OCI-LY7 (cell line): ENCODE measurements around the gene GHRHR. TPM values are rescaled to one million over a fixed set of nuclear protein-coding genes. Genes with fewer than 3 reads are reported as not detected.

Experiments used
- BruUV-seq: library from RNA; stranded (reverse); fragments of 400-500 nt; replicated peaks from 2 replicates; lab custom pipeline; 2021; lab: Mats Ljungman, UMichigan
- CTCF ChIA-PET: fragments of 300-600 bp; sonication (Branson Sonifier 250); formaldehyde crosslinking; loops from one replicate; lab custom pipeline; 2022; ENCODE audit warnings: antibody characterized with exemption; ENCODE audit not compliant: unreplicated experiment; lab: Charles Lee
- POLR2A ChIA-PET: fragments of 300-600 bp; sonication (Branson Sonifier 250); formaldehyde crosslinking; loops from one replicate; lab custom pipeline; 2022; ENCODE audit warnings: antibody characterized with exemption; lab: Charles Lee
- DNase-seq: peaks from one replicate; pipeline ENCODE4 v3.0.0-alpha.2; 2015; ENCODE audit warnings: low spot score
- H2AFZ ChIP-seq: fragments of 200-600 bp; sonication (generic), shearing (Covaris generic); 2 replicates; pipeline ENCODE4 v1.6.1; 2014; ENCODE audit warnings: mild to moderate bottlenecking, antibody characterized with exemption, low read length, moderate library complexity
- H3K27ac ChIP-seq: fragments of 200-600 bp; sonication (generic); 2 replicates; pipeline ENCODE4 v1.5.1; 2014; ENCODE audit warnings: mixed run types, low read depth, mild to moderate bottlenecking, moderate library complexity, low read length, inconsistent platforms; ENCODE audit not compliant: poor library complexity, severe bottlenecking
- H3K36me3 ChIP-seq: fragments of 200-600 bp; sonication (generic); 2 replicates; pipeline ENCODE4 v1.6.1; 2014; ENCODE audit warnings: mild to moderate bottlenecking, antibody characterized with exemption, low read length, moderate library complexity, mixed read lengths; ENCODE audit not compliant: insufficient read depth
- H3K4me1 ChIP-seq: fragments of 200-600 bp; sonication (generic); 2 replicates; pipeline ENCODE4 v1.5.1; 2014; ENCODE audit warnings: mild to moderate bottlenecking, low read length; ENCODE audit not compliant: insufficient read depth, poor library complexity, severe bottlenecking
- H3K4me2 ChIP-seq: fragments of 200-600 bp; sonication (generic); 2 replicates; pipeline ENCODE4 v1.6.1; 2014; ENCODE audit warnings: mild to moderate bottlenecking, low read length
- H3K4me3 ChIP-seq: fragments of 200-600 bp; sonication (generic); 2 replicates; pipeline ENCODE4 v1.5.1; 2014; ENCODE audit warnings: mild to moderate bottlenecking, low read depth, low read length; ENCODE audit not compliant: poor library complexity, severe bottlenecking
- H3K79me2 ChIP-seq: fragments of 200-600 bp; sonication (generic); 2 replicates; pipeline ENCODE4 v1.6.1; 2016; ENCODE audit warnings: low read depth, mild to moderate bottlenecking, low read length, moderate library complexity, mixed read lengths; ENCODE audit not compliant: insufficient read depth
- H3K9me2 ChIP-seq: fragments of 200-600 bp; sonication (generic); 2 replicates; pipeline ENCODE4 v1.6.1; 2016; ENCODE audit warnings: mild to moderate bottlenecking, low read length, mixed read lengths; ENCODE audit not compliant: insufficient read depth
- H3K9me3 ChIP-seq: fragments of 200-600 bp; sonication (generic); 2 replicates; pipeline ENCODE4 v1.6.1; 2014; ENCODE audit warnings: mild to moderate bottlenecking, mixed run types, low read length, mixed read lengths
- H4K20me1 ChIP-seq: fragments of 200-600 bp; sonication (generic); 2 replicates; pipeline ENCODE4 v1.6.1; 2014; ENCODE audit warnings: mild to moderate bottlenecking, antibody characterized with exemption, low read length, moderate library complexity, mixed read lengths; ENCODE audit not compliant: insufficient read depth
- CTCF ChIP-seq: fragments of 200-600 bp; sonication (generic); conservative IDR thresholded peaks from 2 replicates; pipeline ENCODE4 v1.5.1; 2014; ENCODE audit warnings: mild to moderate bottlenecking, antibody characterized with exemption, low read length, moderate library complexity, mixed read lengths
- EZH2phosphoT487 ChIP-seq: fragments of 200-600 bp; sonication (generic); IDR thresholded peaks from 2 replicates; pipeline ENCODE4 v1.6.1; 2018; ENCODE audit warnings: low read depth, borderline replicate concordance, mild to moderate bottlenecking, mixed run types, antibody characterized with exemption, low read length, moderate library complexity, mixed read lengths
- intact Hi-C: fragments of 100-400 bp; cut with micrococcal nuclease; formaldehyde crosslinking; loops from one replicate; pipeline ENCODE4 v1.10.0; 2022; ENCODE audit not compliant: unreplicated experiment
- total RNA-seq, 2 experiments: library from RNA; depleted of rRNA in 1 of 2; stranded (reverse); fragments of >200 nt in 1 of 2; shearing (Covaris generic) in 1 of 2; gene quantifications; 2 replicates each; pipeline ENCODE4 v1.2.3, GENCODE V29; 2014 to 2022

GHRHR gene
- total RNA-seq, 2 experiments from 2014 or later, result not detected

- TF ChIP-seq CTCF (no peak), EZH2phosphoT487 (no peak)
- no TSS peak for BruUV-seq
- Histone ChIP-seq H2AFZ (no peak overlapping the region), H3K79me2 (no peaks in the 10 kb centered on the region), H3K9me3 (no peaks in the 10 kb centered on the region), H3K36me3 (no peaks in the 10 kb centered on the region), H3K4me3 (no peak overlapping the region), H3K9me2 (no peaks in the 10 kb centered on the region), H3K4me2 (no peak overlapping the region), H3K4me1 (no peaks in the 10 kb centered on the region), H4K20me1 (no peaks in the 10 kb centered on the region), H3K27ac (no peak overlapping the region)
- ChIA-PET POLR2A (no interaction called here), CTCF (no interaction called here)
- no peak for DNase-seq
- intact Hi-C loops, result no loop called here
Observed at GRCh38 chr7:30931161-30931928, 32.4 kb upstream of the GHRHR start.

GRCh38 chr7:30931929-30932540, 31.7 kb upstream of the GHRHR start:
- no TSS peak for BruUV-seq
- no peaks in the 10 kb centered on the region for H4K20me1 ChIP-seq
- no peak overlapping the region for H3K27ac ChIP-seq
- H3K4me1 ChIP-seq, result no peaks in the 10 kb centered on the region
- H2AFZ ChIP-seq, result no peak overlapping the region
- no peaks in the 10 kb centered on the region for H3K36me3 ChIP-seq
- no peak for TF ChIP-seq EZH2phosphoT487
- TF ChIP-seq CTCF, result no peak
- no peak overlapping the region for H3K4me3 ChIP-seq
- no peak overlapping the region for H3K4me2 ChIP-seq
- intact Hi-C loops, result no loop called here
- ChIA-PET CTCF (interaction anchor here (0.8 kb wide), 1 partner anchor 15 kb away, joined by 3 read pairs; no protein-coding TSS in a partner anchor), POLR2A (interaction anchor here (0.5 to 0.7 kb wide), 2 partner anchors 118 to 835 kb away, joined by 3 read pairs; no protein-coding TSS in a partner anchor)
- DNase-seq, result no peak
- H3K9me3 ChIP-seq, result no peaks in the 10 kb centered on the region
- no peaks in the 10 kb centered on the region for H3K9me2 ChIP-seq
- H3K79me2 ChIP-seq, result no peaks in the 10 kb centered on the region
